D721Med (cell line): ENCODE measurements around the gene PRSS21.

Experiments
- DNase-seq: peaks from one replicate; pipeline ENCODE4 v3.0.0; 2011; ENCODE audit warnings: low spot score; ENCODE audit not compliant: insufficient read length
- FAIRE-seq: peaks from 2 replicates; lab custom pipeline; 2011; peaks lifted over from hg19 to GRCh38; lab: Jason Lieb, UNC
- CTCF ChIP-seq: IDR thresholded peaks from 2 replicates; pipeline ENCODE4 v1.5.1; 2012; ENCODE audit warnings: mild to moderate bottlenecking, control low read depth; ENCODE audit not compliant: insufficient read depth; ENCODE audit errors: missing control alignments

Gene PRSS21

GRCh38 chr16:2835638-2836493, 18.8 kb downstream of the PRSS21 start:
- TF ChIP-seq CTCF: no peak
- FAIRE-seq (no peak), DNase-seq (no peak)

- DNase-seq (no peak), FAIRE-seq (no peak)
- no peak for TF ChIP-seq CTCF
Observed at GRCh38 chr16:2836646-2837508, 19.8 kb downstream of the PRSS21 start.

- no peak for FAIRE-seq
Observed at GRCh38 chr16:2838928-2839327, 21.9 kb downstream of the PRSS21 start.

GRCh38 chr16:2839650-2840450, 22.8 kb downstream of the PRSS21 start:
- FAIRE-seq: no peak
- TF ChIP-seq CTCF: no peak
- no peak for DNase-seq

More at GRCh38 chr16:2838928-2839327, 21.9 kb downstream of the PRSS21 start:
- TF ChIP-seq CTCF: peak; percentile 83
- DNase-seq: peak; percentile 94

- DNase-seq (no peak), FAIRE-seq (no peak)
- no peak for TF ChIP-seq CTCF
Observed at GRCh38 chr16:2840914-2841313, 23.9 kb downstream of the PRSS21 start.

- FAIRE-seq (no peak), DNase-seq (no peak)
- no peak for TF ChIP-seq CTCF
Observed at GRCh38 chr16:2841606-2842339, 24.7 kb downstream of the PRSS21 start.
